Fibroblast of skin of left quadriceps (primary cell): ENCODE data around the gene ZNFX1.

Experiments
- DNase-seq, 2 experiments: peaks; one replicate each; pipeline ENCODE4 v3.0.0-alpha.2; 2013; ENCODE audit warnings: low read depth in 2 of 2

The ZNFX1 gene

GRCh38 chr20:49278818-49279676 is 1.2 kb upstream of the ZNFX1 start:
- no peak for DNase-seq

- no peak for DNase-seq
Measured at GRCh38 chr20:49277786-49278035, 146 bp downstream of the ZNFX1 start.

DNA sequence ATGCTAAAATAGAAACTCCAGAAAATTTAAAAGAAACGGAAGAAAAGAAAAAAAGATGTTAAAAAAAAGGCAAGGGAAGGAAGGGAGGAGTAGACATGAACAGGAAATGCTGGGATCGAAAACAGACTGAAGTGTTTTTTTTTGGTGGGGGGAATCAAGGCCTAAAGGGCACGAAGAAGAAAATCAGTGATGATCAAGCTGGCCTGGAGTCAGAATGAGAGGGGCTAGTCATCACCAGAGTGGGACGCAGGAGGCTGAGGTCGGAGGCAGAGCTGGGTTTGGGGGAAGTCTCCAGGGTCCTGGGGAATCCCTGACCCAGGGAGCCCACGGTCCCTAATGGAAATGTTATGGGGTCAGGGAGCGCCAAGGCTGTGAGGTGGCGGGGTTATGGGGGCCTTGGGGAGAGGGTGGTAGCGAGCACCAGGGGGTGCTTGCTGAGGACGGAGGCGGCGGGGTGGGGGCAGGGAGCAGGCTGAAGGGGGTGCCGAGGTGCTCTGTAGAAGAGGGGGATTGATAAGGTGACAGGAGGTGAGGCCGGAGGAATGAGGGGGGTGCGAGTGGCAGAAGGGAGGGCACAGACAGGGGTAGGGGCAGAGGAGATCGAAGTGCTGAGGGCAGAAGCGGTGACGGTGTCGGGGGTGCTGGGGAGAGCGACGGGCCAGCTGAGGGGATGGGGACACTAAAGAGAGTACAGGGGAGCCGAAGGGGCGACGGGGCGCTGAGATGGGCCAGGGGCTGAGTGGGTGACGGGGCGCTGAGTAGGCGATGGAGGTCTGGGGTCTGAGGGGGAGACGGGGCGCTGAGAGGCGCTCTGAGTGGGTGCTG is 684 bp downstream of the ZNFX1 start:
- no peak for DNase-seq

- DNase-seq = peak; percentile 34 to 36
Measured at GRCh38 chr20:49276161-49276960, 1.5 kb downstream of the ZNFX1 start.

- no peak for DNase-seq
Measured at GRCh38 chr20:49275636-49276035, 2.2 kb downstream of the ZNFX1 start.

DNA sequence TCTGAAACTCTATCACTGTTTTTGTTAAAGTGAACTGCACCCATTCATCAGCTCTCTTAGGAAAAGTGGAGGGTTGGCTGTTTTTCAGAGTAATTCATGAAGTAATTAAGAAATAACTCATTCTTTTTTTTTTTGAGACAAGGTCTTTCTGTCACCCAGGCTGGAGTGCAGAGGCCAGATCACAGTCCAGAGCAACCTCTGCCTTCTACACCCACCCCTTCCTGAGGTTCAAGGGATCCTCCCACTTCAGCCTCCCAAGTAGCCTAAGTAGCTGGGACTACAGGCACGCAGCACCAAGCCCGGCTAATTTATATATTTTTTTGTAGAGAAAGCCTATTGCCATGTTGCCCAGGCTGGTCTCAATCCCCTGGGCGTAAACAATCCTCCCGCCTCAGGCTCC is 2.6 kb downstream of the ZNFX1 start:
- DNase-seq = no peak

DNA sequence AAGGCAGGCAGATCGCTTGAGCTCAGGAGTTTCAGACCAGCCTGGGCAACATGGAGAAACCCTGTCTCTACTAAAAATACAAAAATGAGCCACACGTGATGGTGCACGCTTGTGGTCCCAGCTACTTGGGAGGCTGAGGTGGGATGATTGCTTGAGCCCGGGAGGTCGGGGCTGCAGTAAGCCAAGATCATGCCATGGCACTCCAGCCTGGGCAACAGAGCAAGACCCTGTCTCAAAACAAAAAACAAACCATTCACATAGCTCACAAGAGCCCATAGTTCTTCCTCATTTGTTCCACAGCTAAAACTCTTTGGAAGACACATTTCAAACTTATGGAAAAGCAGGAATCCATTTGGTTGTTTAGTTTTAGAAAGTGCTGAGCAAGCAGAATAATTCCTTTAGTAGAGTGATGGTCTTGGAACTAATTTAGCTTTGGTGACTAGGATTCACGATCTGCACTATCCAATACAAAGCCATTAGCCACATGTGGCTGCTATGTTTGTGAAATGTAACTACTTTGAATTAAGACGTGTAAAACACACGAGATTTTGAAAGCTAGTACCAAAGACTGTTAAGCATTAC is 4.1 kb downstream of the ZNFX1 start:
- DNase-seq = no peak

GRCh38 chr20:49272654-49273053 is 5.2 kb downstream of the ZNFX1 start:
- DNase-seq = no peak

- no peak for DNase-seq
Measured at GRCh38 chr20:49270736-49271135, 7.1 kb downstream of the ZNFX1 start.

GRCh38 chr20:49270177-49270576 is 7.7 kb downstream of the ZNFX1 start:
- no peak for DNase-seq

DNA sequence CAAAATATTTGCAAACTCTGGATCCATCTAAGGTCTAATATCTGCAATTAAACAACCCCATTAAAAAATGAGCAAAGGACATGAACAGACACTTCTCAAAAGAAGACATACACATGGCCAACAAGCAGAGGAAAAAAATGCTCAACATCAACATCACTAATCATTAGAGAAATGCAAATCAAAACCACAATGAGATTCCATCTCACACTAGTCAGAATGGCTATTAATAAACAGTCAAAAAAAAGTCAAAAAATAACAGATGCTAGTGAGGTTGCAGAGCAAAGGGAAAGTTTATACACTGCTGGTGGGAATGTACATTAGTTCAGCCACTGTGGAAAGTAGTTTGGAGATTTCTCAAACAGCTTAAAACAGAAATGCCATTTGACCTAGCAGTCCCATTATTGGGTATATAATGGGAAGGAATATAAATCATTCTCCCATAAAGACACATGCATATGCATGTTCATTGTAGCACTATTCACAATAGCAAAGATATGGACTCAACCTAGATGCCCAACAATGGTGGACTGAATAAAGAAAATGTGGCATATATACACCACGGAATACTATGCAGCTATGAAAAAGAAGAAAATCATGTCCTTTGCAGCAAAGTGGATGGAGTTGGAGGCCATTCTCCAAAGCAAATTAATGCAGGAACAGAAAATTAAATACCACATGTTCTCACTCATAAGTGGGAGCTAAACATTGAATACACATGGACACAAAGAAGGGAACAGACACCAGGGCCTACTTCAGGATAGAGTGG is 9.1 kb downstream of the ZNFX1 start:
- DNase-seq = peak; percentile 48 to 51

- no peak for DNase-seq
Measured at GRCh38 chr20:49267327-49267726, 10.5 kb downstream of the ZNFX1 start.

DNA sequence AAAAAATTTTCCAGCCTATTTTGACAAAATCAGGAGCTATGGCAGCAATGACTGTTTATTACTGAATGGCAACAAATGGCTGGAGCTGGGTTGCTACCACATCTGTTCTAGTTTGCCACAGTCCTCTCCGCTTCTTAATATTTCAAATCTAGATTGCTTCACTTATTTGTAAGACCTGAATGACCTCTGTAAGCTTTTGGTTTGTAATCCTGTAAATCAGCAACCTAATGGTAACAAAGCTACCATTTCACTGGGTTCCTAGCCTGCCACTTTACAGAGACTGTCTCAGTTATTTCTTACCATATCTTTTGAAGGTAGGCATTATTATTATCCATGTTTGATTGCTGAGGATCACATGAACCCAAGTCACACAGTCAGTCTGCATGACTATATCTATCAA is 15.4 kb downstream of the ZNFX1 start:
- no peak for DNase-seq

DNA sequence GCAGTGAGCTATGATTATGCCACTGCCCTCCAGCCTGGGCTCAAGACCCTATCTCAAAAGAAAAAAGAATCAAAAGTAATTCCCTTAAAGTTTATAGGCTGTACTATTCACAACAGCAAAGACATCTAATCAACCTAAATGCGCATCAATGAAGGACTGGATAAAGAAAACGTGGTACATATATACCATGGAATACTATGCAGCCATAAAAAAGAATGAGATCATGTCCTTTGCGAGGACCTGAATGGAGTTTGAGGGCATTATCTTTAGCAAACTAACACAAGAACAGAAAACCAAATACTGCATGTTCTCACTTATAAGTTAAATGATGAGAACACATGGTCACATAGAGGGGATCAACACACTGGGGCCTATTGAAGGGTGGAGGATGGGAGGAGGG is 16.7 kb downstream of the ZNFX1 start:
- DNase-seq = no peak

GRCh38 chr20:49260218-49260617 is 17.6 kb downstream of the ZNFX1 start:
- DNase-seq = no peak

DNA sequence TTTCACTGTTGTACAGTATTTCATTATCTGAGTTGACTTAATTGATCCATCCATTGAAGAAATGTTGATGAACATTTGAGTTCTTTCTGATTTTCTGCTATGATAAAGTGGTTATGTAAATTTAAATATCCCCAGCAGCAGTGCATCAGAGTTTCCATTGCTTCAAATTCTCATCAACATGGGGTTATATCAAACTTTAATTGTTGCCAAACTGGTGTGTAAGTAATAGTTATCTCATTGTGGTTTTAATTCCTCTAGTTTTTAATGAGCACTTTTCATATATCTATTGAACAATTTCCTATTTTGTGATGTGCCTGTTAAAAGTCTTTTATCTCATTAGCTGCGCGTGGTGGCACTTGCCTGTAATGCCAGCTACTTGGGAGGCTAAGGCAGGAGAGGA is 18.1 kb downstream of the ZNFX1 start:
- no peak for DNase-seq

DNA sequence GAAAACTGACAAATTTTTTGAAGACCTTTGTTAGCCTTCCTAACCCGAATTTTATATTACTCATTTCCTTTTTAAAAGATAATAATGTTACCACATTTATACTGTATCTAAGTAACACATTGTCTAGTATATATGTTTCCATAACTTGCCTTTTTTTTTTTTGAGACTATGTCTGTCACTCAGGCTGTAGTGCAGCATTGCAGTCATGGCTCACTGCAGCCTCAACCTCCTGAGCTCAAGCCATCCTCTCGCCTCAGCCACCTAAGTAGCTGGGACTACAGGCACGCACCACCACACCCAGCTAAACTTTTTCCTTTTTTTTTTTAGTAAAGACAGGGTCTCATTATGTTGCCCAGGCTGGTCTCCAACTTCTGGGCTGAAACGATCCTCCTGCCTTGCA is 18.6 kb downstream of the ZNFX1 start:
- no peak for DNase-seq

DNA sequence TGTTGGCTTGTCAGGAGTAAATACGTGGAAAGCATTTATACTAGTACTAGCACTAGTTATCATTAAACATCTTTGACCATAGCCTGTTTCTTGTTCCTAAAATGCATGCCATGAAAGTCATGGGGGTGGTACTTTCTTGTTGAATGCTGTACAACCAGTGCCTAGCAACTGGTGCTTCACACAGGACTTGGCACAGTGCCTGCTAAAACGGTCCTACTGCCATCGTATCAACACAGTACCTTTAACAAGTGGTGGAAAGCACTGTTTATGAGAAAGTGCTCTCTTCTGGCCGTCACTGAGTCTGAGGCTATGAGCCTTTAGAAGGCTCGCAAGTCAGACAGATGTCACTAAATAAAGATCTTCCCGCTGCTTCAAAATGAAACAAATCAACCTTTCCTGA is 21.6 kb downstream of the ZNFX1 start:
- no peak for DNase-seq

DNA sequence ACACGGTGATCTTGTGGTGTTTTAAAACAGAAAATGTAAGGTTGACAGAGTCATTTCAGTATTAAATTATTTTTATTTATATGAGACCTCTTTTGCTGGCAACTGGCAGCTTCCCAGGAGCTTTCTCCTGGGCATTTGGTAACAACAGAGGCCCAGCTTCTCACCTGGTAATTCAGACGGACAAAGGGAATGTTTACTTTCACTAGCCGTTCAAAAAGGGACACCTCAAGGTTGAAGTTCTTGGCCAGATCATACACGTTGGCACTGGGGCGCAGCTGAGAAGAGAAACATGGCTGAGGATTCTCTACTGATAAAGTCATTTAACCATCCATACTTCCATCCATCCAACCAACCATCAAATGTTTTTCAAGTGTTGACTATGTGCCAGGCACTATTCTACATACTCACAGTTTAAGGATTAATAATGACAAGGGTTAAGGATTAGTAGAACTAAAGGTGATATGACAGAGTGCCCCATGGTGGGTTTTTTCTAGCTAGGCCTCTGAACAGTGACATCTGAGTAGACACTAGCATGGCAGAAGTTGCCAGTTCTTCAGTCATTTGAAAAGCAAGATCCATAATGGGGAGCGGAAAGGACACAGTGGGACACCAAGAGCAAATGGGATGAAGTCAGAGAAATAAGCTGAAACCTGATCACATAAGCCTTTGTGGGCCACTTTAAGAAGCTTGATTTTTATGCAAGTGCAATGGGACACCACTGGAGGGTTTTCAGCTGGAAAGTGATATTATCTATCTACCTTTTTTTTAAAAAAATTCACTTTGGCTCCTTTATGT is 25.1 kb downstream of the ZNFX1 start:
- no peak for DNase-seq

- DNase-seq = no peak
Measured at GRCh38 chr20:49248879-49249665, 28.8 kb downstream of the ZNFX1 start.
